NCI-H2196 (cell line): ENCODE measurements around the gene BEX4.
A peak's percentile ranks its signal among the peaks of the same experiment; 100 is the strongest.
"Not testable (repeated sequence)": the region's sequence is repeated elsewhere in the genome, so short reads cannot be mapped to it uniquely, and the experiment has no call there.

Experiments
- DNase-seq: peaks from one replicate; lab custom pipeline; 2025; ENCODE audit not compliant: unreplicated experiment; lab: John Stamatoyannopoulos, UW

Gene BEX4

GRCh38 chrX:103235608-103236007 lies 20.7 kb downstream of the BEX4 start:
- not testable (repeated sequence) for DNase-seq

- DNase-seq: no peak
Measured at GRCh38 chrX:103236296-103236695, 21.4 kb downstream of the BEX4 start.

GRCh38 chrX:103240155-103240554 lies 25.2 kb downstream of the BEX4 start:
- DNase-seq: no peak

GRCh38 chrX:103248553-103248952 lies 33.6 kb downstream of the BEX4 start:
- peak; percentile 0 for DNase-seq

- no peak for DNase-seq
Measured at GRCh38 chrX:103249805-103250204, 34.9 kb downstream of the BEX4 start.

- DNase-seq: no peak
Measured at GRCh38 chrX:103250977-103251376, 36.1 kb downstream of the BEX4 start.

- no peak for DNase-seq
Measured at GRCh38 chrX:103253608-103254007, 38.7 kb downstream of the BEX4 start.

GRCh38 chrX:103254171-103254824 lies 39.4 kb downstream of the BEX4 start:
- peak; percentile 72 for DNase-seq

GRCh38 chrX:103254921-103255493 lies 40.1 kb downstream of the BEX4 start, which contains the start of gene TCEAL8:
Gene TCEAL8 (minus strand): TSS chrX:103255155. CDS start chrX:103253979, 1,176 bp downstream.
- peak; percentile 69 for DNase-seq

GRCh38 chrX:103256651-103257050 lies 41.7 kb downstream of the BEX4 start:
- DNase-seq: no peak

- no peak for DNase-seq
Measured at GRCh38 chrX:103258275-103258674, 43.4 kb downstream of the BEX4 start.
